Right lung (tissue), 5 donors: ENCODE data around the gene TMEM39A. TPM values are rescaled to one million over a fixed set of nuclear protein-coding genes. Genes with fewer than 3 reads are reported as not detected.

ENCODE experiments used
- DNase-seq, 2 donors: peaks; one replicate each; pipeline ENCODE4 v3.0.0-alpha.2; 2013
- polyA plus RNA-seq, 5 donors: library from polyadenylated mRNA; unstranded; fragments of 120-200 nt; gene quantifications; one replicate each; pipeline versions ENCODE4 v1.2.1 to v1.2.3, GENCODE V29; 2013; ENCODE audit warnings: inconsistent platforms in 1 of 5, low replicate concordance in 1 of 5; ENCODE audit not compliant: insufficient read length in 5 of 5, insufficient read depth in 1 of 5

Gene TMEM39A
- polyA plus RNA-seq, 5 donors: 65.1 to 78.5 (median 71.4) TPM

- DNase-seq: no peak
Observed at GRCh38 chr3:119468041-119468440, 4.6 kb upstream of the TMEM39A start.

GRCh38 chr3:119457246-119457645 lies 6.2 kb downstream of the TMEM39A start:
- DNase-seq: no peak

DNA sequence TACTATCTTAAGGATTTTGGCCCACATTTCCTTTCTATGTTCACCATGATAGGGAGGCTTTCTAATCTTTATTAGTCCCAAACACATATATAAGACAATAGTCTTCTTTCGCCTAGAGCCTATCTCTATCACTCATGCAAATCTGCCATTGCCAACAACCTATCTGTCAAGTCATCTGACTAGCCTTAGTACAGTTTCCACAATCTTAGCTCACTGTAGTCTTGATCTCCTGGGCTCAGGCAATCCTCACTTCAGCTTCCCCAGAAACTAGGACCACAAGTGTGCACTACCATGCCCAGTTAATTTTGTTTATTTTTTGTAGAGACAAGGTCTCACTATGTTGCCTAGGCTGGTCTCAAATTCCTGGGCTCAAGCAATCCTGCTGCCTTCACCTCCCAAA lies 6.9 kb downstream of the TMEM39A start:
- DNase-seq: no peak

GRCh38 chr3:119453822-119454221 lies 9.6 kb downstream of the TMEM39A start:
- no peak for DNase-seq

DNA sequence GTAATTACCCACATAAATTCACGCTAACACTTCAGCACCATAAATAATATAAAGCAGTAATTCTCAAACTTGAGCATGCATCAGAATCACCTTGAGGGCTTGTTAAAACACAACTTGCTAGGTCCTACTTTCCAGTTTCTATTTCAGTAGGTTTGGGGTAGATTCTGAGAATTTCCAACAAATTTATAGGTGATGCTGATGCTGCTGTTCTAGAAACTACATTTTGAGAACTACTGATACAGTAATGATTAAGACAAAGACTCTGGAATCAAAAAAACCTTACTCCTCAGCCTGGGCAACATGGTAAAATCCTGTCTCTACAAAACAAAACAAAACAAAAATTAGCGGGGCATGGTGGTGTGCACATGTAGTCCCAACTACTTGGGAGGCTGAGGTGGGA lies 18.8 kb downstream of the TMEM39A start:
- no peak for DNase-seq

DNA sequence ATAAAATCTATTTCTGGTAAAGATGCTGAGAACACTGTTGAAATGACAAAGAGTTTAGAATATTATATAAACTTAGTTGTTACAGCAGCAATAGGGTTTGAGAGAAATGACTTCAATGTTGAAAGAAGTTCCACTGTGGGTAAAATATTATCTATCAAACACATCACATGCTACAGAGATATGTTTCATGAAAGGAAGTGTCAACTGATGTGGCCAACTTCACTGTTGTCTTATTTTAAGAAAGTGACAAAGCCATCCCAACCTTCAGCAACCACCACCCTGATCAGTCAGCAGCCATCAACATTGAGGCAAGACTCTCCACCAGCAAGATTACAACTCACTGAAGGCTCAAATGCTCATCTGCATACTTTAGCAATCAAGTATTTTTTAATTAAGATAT lies 20.2 kb downstream of the TMEM39A start:
- DNase-seq: no peak

DNA sequence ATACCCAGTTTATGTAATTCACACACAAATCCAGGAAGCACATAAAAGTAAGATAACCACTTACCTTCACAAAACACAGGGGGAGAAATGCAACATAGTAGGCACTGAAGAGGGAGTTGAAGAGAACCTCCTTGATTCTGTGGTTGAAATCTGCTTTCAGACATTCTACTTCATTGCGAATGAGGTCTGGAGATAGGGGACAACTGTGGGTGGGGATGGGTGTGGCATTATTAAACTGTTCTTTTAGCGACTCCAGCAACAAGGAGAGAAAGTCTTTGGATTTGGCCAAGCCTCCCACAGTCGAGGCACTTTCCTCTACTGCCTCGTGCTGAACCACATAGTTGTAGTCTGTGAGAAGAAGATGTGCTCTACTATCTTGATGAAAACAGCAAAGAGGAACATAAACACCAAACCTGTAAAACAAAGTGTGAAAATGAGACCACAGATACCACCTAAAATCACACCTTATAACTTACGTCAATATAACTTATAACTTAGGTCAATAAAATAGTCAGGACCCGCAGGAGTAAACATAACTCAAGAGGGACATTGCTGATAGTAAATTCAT lies 25.6 kb downstream of the TMEM39A start:
- no peak for DNase-seq

- DNase-seq: no peak
Observed at GRCh38 chr3:119436977-119437376, 26.4 kb downstream of the TMEM39A start.

DNA sequence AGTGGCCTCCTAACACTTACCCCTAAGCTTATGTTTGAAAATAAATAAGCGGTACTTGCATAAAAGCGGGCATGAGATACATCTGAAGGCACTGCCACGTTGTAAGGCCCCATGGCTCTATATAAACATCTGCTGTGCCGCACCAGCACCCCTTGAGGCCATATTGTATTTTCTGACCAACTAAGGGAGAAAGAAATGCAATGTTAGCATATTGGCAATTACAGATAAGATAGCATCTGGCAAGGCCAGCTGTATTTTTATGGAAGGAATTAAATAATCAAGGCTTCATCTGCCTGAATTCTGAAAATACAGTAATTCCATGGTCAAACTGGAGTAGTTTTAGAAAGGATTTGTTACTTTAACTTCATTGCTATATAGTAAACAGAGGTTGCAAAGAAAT lies 28.7 kb downstream of the TMEM39A start:
- DNase-seq: no peak

- no peak for DNase-seq
Observed at GRCh38 chr3:119433613-119434325, 29.6 kb downstream of the TMEM39A start.

- DNase-seq: no peak
Observed at GRCh38 chr3:119428538-119428937, 34.9 kb downstream of the TMEM39A start.

DNA sequence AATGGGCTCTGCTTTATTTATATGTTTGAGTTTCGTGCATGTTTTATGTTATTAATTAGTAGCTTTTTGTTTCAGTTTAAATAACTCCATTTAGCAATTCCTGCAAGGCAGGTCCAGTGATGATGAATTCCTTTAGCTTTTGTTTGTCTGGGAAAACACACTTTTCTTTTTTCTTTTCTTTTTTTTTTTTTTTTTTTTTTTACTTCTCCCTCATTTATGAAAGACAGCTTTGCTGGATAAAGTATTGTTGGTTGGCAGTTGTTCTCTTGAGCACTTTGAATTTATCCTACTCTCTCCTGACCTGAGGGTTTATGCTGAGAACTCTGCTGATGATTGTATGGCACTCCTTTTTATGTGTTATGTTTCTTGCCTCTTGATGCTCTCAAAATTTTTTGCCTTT lies 35.7 kb downstream of the TMEM39A start:
- DNase-seq: no peak

DNA sequence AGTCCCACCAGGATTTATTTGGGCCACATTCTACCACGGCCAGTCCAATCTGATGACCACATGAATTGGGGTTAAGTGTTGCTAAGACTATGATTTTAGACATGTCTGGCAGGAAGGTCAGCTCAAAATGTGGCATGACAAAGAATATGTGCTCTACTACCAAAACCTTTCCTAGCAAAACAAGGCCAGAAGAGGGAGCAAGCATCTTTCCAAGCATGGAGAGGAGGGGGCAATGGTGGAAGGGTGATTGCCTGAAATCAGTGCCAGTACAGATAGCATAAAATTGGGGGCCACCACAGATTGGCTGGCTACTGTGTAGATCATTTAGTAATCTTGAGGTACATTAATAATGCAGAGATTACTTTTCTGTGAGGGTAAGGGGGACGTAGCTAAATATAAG lies 43.2 kb downstream of the TMEM39A start:
- no peak for DNase-seq

- DNase-seq: no peak
Observed at GRCh38 chr3:119418641-119419040, 44.8 kb downstream of the TMEM39A start.

DNA sequence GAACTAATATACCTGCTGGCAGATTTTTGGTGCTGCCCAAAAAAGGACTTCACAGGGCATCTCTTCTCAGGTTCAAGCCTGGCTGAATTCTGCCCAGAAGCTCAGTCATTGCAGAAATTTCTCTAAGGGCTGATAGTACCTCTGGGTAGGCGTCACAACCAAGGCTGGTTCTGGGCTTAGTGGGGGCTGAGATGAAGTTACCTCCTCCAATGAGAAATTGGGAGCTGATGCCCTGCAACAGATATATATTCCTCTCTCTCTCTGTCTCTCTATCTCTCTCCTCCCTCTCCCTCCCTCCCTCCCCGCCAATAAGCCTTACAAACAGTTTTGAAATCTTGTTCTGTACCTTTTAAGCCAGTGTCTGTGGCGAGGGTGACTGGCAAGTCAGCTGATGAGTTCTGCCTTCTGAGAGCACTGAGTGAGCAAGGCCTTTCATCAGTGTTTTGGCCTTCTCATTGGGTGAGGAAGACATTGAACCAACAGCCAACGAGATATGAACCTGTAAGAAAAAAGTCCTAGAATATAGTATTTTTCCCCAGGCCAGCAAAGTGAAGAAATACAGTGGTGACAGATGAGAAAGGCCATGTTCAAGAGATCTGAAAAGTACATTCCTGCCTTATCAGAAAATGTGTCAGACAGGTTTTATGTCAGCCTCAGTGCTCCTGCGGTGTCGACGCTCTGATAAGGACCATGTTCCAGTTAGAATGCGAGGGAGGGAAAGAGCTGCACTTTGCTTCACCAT lies 45.5 kb downstream of the TMEM39A start:
- no peak for DNase-seq

DNA sequence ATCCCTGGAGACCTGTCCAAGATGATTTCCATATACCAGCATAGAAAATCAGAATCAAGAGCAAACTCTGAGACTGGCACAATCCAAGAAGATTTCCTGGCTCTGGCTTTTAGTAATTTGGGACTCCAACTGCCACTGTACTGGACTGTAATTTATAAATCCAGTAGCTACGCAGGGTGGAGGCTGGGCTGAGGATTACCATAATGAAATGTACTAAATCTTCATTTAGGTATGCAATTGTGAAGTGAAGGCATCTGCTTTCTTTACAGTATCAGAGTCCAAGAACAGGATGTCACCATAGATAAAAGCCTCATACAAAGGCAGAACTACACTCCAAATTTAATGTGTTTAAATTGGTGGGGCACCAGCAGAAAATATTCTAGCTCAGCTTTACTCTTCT lies 46.5 kb downstream of the TMEM39A start:
- DNase-seq: no peak

DNA sequence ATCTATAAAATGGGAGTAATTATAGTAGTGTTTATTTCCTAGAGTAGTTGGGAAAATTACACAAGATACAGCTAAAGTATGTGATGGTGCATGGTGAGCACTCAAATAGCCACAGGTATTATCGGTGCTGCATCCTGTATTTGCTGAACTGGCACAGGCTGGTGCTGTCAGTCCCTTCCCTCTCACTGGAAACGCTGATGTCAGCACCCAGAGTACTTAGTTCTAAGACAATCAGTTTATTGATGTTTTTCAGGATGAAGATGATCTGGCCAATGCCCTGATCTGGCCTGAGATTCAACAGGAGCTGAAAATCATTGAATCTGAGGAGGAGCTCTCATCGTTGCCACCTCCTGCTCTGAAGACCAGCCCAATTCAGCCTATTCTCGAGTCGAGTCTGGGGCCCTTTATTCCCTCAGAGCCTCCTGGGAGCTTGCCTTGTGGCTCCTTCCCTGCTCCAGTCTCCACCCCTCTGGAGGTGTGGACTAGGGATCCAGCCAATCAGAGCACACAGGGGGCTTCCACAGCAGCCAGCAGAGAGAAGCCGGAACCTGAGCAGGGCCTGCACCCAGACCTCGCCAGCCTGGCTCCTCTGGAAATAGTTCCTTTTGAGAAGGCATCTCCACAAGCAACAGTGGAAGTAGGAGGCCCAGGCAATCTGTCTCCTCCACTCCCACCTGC lies 49.7 kb downstream of the TMEM39A start:
- no peak for DNase-seq

DNA sequence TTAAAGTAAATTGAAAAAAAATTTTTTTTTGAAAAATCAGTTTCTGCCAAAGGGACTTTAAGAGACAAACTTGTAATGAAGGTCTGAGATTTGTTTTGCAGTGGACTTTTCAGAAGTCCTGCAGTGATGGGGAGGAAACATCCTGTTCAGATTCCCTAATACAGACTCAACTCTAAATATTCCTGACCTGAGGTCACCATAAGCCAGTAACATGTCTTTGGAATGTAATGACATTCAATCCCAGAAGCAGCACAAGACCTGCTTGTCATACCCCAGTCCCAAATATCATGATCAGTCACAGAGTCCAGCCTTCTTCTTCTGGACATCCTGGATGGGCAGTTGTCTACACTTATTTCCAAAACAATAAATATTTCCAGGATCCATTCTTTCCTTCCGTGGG lies 53.6 kb downstream of the TMEM39A start:
- DNase-seq: no peak

DNA sequence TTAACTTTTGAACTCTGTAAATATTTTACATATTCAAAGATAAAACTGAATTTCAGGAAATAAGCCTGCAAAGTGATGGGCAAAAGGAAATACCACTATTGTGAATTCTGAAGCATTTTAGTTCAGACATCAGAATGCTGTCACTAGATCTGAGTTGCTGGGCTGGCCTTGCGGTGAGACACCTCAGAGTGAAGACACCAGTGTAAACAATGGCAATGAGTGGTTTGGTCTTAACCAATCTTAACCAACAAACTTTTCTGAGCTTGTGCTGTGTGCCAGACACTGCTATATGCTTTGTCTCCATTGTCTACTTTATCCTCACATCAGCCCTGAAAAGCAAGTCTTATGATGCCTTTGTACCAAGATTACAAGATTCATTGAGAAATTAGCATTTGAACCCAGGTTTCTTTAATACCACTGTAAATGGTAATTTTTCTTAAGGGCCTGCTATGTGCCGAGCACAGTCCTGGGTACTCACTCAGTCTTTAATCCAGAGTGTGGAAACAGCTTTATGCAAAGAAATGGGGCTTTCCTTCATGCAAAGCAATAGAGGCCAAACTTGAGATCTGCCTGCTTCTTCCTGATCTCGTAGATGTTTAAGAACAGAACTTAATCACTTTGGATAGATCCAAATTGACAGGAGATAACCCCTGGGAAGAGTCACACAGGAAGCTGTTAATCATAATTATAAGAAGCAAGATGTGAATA lies 55.0 kb downstream of the TMEM39A start:
- DNase-seq: no peak

DNA sequence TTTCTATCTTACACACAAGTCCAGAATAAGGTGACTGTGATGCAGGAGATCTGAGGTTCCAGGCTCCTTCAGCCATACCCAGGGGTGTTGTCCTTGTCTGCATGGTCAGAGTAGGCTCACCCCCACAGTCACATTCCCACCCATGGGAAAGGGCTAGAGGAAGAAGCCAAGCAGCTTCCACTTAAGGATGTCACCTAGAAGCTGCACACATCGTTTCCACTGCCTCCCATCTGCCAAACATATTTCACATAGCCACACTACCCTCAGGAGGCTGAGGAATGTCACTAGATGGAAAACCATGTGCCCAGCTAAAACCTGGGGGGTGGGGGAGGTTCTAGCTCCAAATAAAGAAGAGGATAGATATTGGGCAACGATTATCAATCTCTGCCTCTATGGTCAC lies 58.1 kb downstream of the TMEM39A start:
- DNase-seq: no peak

GRCh38 chr3:119403201-119403600 lies 60.2 kb downstream of the TMEM39A start:
- no peak for DNase-seq

GRCh38 chr3:119402791-119403190 lies 60.6 kb downstream of the TMEM39A start:
- DNase-seq: no peak
